SK-N-SH (cell line): ENCODE measurements around the gene SNX22. TPM values are rescaled to one million over a fixed set of nuclear protein-coding genes. Genes with fewer than 3 reads are reported as not detected.

Source experiments
- CTCF ChIA-PET: fragments of 300-600, 350-600 bp; formaldehyde crosslinking; extraction: SDS; loops from one replicate; lab custom pipeline; 2021; lab: Yijun Ruan, JAX
- POLR2A ChIA-PET: fragments of 350-600 bp; sonication (Branson Sonifier 250); formaldehyde crosslinking; extraction: SDS; loops from one replicate; lab custom pipeline; 2020; ENCODE audit warnings: antibody characterized with exemption, inconsistent platforms; lab: Yijun Ruan, JAX
- DNase-seq: peaks from one replicate; pipeline ENCODE4 v3.0.0; 2012
- H2AFZ ChIP-seq: fragments of 200-600 bp; sonication (generic); 2 replicates; pipeline ENCODE4 v1.8.1; 2016; ENCODE audit warnings: antibody characterized with exemption, mild to moderate bottlenecking, low read depth
- H3F3A ChIP-seq: fragments of 200-600 bp; sonication (generic); replicated peaks from 2 replicates; pipeline ENCODE3; 2016; ENCODE audit warnings: antibody characterized with exemption, mild to moderate bottlenecking; ENCODE audit not compliant: insufficient read depth
- H3K27ac ChIP-seq, 2 experiments: fragments of 200-500 bp in 1 of 2; fragments of 200-600 bp in 1 of 2; sonication (Bioruptor generic) in 1 of 2; sonication (generic), shearing (Covaris generic) in 1 of 2; 2 replicates each; pipeline versions ENCODE4 v1.5.1 to v1.6.1; 2014 to 2016; ENCODE audit warnings: low read depth in 2 of 2, inconsistent platforms in 1 of 2, low read length in 1 of 2, mild to moderate bottlenecking in 1 of 2, mixed read lengths in 1 of 2
- H3K27me3 ChIP-seq: fragments of 200-600 bp; sonication (generic), shearing (Covaris generic); 2 replicates; pipeline ENCODE4 v1.6.1; 2016; ENCODE audit warnings: mixed run types; ENCODE audit not compliant: insufficient read depth
- H3K36me3 ChIP-seq, 2 experiments: fragments of 200-500 bp in 1 of 2; fragments of 200-600 bp in 1 of 2; sonication (Bioruptor generic) in 1 of 2; sonication (generic) in 1 of 2; replicated peaks in 1 of 2; 2 replicates each; pipeline versions ENCODE3 to v1.5.1; 2014 to 2016; ENCODE audit warnings: low read length in 1 of 2, mild to moderate bottlenecking in 1 of 2; ENCODE audit not compliant: insufficient read depth in 2 of 2, control insufficient read depth in 1 of 2
- H3K4me1 ChIP-seq, 2 experiments: fragments of 200-500 bp in 1 of 2; fragments of 200-600 bp in 1 of 2; sonication (Bioruptor generic) in 1 of 2; sonication (generic), shearing (Covaris generic) in 1 of 2; 2 replicates each; pipeline versions ENCODE4 v1.5.1 to v1.6.1; 2014 to 2016; ENCODE audit warnings: low read depth in 1 of 2, low read length in 1 of 2, mixed run types in 1 of 2; ENCODE audit not compliant: insufficient read depth in 2 of 2, control insufficient read depth in 1 of 2
- H3K4me2 ChIP-seq: fragments of 200-600 bp; sonication (generic), shearing (Covaris generic); 2 replicates; pipeline ENCODE4 v1.6.1; 2017; ENCODE audit warnings: mixed run types
- H3K4me3 ChIP-seq, 2 experiments: fragments of 200-500 bp in 1 of 2; fragments of 200-600 bp in 1 of 2; sonication (Bioruptor generic) in 1 of 2; sonication (generic), shearing (Covaris generic) in 1 of 2; 2 replicates each; pipeline versions ENCODE4 v1.5.1 to v1.8.1; 2014 to 2016; ENCODE audit warnings: low read depth in 2 of 2, inconsistent platforms in 1 of 2, low read length in 1 of 2, mild to moderate bottlenecking in 1 of 2, mixed read lengths in 1 of 2, moderate library complexity in 1 of 2
- H3K79me2 ChIP-seq: fragments of 200-600 bp; sonication (generic); 2 replicates; pipeline ENCODE4 v1.8.1; 2017; ENCODE audit warnings: mild to moderate bottlenecking; ENCODE audit not compliant: insufficient read depth
- H3K9ac ChIP-seq: fragments of 200-600 bp; sonication (generic); 2 replicates; pipeline ENCODE4 v1.6.1; 2017; ENCODE audit warnings: mixed run types
- H3K9me2 ChIP-seq: fragments of 200-600 bp; sonication (generic); 2 replicates; pipeline ENCODE4 v1.6.1; 2017; ENCODE audit warnings: mixed run types
- H3K9me3 ChIP-seq: fragments of 200-600 bp; sonication (generic); 2 replicates; pipeline ENCODE4 v1.6.1; 2017; ENCODE audit warnings: mixed run types, mild to moderate bottlenecking, moderate library complexity
- H4K20me1 ChIP-seq: fragments of 200-600 bp; sonication (generic); 2 replicates; pipeline ENCODE4 v1.6.1; 2017; ENCODE audit warnings: mild to moderate bottlenecking, mixed run types; ENCODE audit not compliant: insufficient read depth
- EP300 ChIP-seq, 2 experiments: IDR thresholded peaks; 2 replicates each; pipeline versions ENCODE4 v1.4.0 to v1.6.1; 2012; ENCODE audit warnings: borderline replicate concordance in 1 of 2, low read depth in 1 of 2, low read length in 1 of 2
- FOSL2 ChIP-seq: IDR thresholded peaks from 2 replicates; pipeline ENCODE4 v1.4.0; 2012; ENCODE audit warnings: low read depth, mild to moderate bottlenecking, moderate library complexity, borderline replicate concordance
- MXI1 ChIP-seq: IDR thresholded peaks from 2 replicates; pipeline ENCODE4 v1.6.1; 2012; ENCODE audit warnings: mild to moderate bottlenecking, low read depth, low read length, improper control_type of control experiment
- NFIC ChIP-seq: IDR thresholded peaks from 2 replicates; pipeline ENCODE4 v1.4.0; 2012; ENCODE audit warnings: borderline replicate concordance
- NRF1 ChIP-seq: IDR thresholded peaks from 2 replicates; pipeline ENCODE4 v1.6.1; 2012; ENCODE audit warnings: low read depth, mild to moderate bottlenecking, low read length
- WGBS: methylation state at CpG from one replicate; pipeline ENCODE4 v1.1.6; 2017; ENCODE audit warnings: low lambda C conversion rate; 5-methylcytosine and 5-hydroxymethylcytosine counted together
- polyA plus RNA-seq, 3 experiments: library from polyadenylated mRNA; depleted of rRNA; stranded (reverse); fragments of >200 nt; gene quantifications; 2 replicates each; pipeline ENCODE4 v1.2.3, GENCODE V29; 2012
- TF ChIP-seq, protein P1 (sequence below): fragments of 200-600 bp; sonication (generic); IDR thresholded peaks from 2 replicates; pipeline ENCODE4 v1.6.1; 2017; ENCODE audit warnings: antibody characterized with exemption, mild to moderate bottlenecking, moderate library complexity
- TF ChIP-seq, protein P2 (sequence below): IDR thresholded peaks from 2 replicates; pipeline ENCODE4 v1.4.0; 2012; ENCODE audit warnings: low read depth, borderline replicate concordance
- TF ChIP-seq, protein P3 (sequence below): fragments of 150-350 bp; IDR thresholded peaks from 2 replicates; pipeline ENCODE4 v1.6.1; 2017; ENCODE audit warnings: antibody characterized with exemption, low read length, low read depth, borderline replicate concordance
- TF ChIP-seq, protein P4 (sequence below): IDR thresholded peaks from 2 replicates; pipeline ENCODE4; 2012

SNX22 gene
- polyA plus RNA-seq, 1 of the 3 experiments (the other 2 are of a cell fraction), result 0.94 TPM

DNA sequence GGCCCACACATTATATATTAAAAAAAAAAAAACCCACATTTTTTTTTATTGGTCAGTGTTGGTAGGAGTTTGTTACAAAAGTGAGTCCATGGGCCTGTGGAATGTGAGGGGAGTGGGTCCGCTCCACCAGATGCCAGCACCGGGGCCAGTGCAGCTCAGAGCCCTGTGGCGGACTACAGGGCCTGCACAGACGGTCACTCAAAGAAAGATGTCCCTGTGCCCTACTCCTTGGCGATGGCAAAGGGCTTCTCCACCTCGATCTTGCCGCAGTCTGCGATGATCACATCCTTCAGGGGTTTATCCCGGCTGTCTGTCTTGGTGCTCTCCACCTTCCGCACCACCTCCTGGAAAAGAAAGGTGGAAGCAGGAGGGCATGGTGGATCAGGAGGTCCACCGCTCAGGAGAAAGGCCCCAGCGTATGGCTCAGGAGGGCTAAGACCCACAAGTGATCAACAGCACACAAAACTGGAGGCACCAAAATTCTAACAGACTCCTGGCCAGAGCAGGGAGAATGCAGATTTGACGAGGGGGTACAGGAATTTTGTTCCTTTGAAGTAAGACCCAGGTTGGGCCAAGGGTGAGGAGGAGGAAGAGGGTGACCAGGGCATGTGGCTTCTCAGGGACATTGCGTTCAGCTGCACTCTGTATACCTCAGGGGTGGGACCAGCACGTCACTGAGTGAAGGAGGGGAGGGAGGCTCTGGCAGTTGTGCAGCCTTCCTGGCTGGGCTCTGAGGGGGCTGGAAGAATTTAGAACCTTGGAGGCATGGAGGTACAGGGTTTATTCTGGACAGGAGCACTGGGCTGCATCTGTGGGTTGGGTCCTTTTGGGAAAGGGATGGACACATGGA, 4.5 kb downstream of the SNX22 start:
- Histone ChIP-seq H3K79me2 (peaks cover 17% of the 10 kb centered on the region), H3F3A (peaks cover 57% of the 10 kb centered on the region), H3K4me1 (peaks cover 8 to 30% of the 10 kb centered on the region in 2 experiments; a peak in 2 of 4 replicates), H4K20me1 (peaks cover 47% of the 10 kb centered on the region), H2AFZ (no peak overlapping the region), H3K4me2 (no peak overlapping the region), H3K27ac (no peak overlapping the region; a peak in 1 of 4 replicates), H3K36me3 (peaks cover 48 to 58% of the 10 kb centered on the region in 2 experiments), H3K4me3 (no peak overlapping the region), H3K27me3 (no peaks in the 10 kb centered on the region), H3K9me3 (no peaks in the 10 kb centered on the region), H3K9ac (no peak overlapping the region), H3K9me2 (no peaks in the 10 kb centered on the region)
- CTCF ChIA-PET, result interaction anchor here (1.3 kb wide), 1 partner anchor 62 kb away, joined by 3 read pairs; the partner anchor contains the start of gene CIAO2A
- POLR2A ChIA-PET, result interaction anchor here (0.7 kb wide), 1 partner anchor 63 kb away, joined by 3 read pairs; the partner anchor contains the start of gene CIAO2A
- TF ChIP-seq, protein P1, sequence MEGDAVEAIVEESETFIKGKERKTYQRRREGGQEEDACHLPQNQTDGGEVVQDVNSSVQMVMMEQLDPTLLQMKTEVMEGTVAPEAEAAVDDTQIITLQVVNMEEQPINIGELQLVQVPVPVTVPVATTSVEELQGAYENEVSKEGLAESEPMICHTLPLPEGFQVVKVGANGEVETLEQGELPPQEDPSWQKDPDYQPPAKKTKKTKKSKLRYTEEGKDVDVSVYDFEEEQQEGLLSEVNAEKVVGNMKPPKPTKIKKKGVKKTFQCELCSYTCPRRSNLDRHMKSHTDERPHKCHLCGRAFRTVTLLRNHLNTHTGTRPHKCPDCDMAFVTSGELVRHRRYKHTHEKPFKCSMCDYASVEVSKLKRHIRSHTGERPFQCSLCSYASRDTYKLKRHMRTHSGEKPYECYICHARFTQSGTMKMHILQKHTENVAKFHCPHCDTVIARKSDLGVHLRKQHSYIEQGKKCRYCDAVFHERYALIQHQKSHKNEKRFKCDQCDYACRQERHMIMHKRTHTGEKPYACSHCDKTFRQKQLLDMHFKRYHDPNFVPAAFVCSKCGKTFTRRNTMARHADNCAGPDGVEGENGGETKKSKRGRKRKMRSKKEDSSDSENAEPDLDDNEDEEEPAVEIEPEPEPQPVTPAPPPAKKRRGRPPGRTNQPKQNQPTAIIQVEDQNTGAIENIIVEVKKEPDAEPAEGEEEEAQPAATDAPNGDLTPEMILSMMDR, result no peak
- TF ChIP-seq, protein P2, sequence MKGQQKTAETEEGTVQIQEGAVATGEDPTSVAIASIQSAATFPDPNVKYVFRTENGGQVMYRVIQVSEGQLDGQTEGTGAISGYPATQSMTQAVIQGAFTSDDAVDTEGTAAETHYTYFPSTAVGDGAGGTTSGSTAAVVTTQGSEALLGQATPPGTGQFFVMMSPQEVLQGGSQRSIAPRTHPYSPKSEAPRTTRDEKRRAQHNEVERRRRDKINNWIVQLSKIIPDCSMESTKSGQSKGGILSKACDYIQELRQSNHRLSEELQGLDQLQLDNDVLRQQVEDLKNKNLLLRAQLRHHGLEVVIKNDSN, result no peak
- TF ChIP-seq NFIC, result no peak
- TF ChIP-seq, protein P3, sequence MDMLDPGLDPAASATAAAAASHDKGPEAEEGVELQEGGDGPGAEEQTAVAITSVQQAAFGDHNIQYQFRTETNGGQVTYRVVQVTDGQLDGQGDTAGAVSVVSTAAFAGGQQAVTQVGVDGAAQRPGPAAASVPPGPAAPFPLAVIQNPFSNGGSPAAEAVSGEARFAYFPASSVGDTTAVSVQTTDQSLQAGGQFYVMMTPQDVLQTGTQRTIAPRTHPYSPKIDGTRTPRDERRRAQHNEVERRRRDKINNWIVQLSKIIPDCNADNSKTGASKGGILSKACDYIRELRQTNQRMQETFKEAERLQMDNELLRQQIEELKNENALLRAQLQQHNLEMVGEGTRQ, result no peak
- no peak for DNase-seq
- WGBS, result 93% methylated on average over 11 of the region's 15 CpGs

DNA sequence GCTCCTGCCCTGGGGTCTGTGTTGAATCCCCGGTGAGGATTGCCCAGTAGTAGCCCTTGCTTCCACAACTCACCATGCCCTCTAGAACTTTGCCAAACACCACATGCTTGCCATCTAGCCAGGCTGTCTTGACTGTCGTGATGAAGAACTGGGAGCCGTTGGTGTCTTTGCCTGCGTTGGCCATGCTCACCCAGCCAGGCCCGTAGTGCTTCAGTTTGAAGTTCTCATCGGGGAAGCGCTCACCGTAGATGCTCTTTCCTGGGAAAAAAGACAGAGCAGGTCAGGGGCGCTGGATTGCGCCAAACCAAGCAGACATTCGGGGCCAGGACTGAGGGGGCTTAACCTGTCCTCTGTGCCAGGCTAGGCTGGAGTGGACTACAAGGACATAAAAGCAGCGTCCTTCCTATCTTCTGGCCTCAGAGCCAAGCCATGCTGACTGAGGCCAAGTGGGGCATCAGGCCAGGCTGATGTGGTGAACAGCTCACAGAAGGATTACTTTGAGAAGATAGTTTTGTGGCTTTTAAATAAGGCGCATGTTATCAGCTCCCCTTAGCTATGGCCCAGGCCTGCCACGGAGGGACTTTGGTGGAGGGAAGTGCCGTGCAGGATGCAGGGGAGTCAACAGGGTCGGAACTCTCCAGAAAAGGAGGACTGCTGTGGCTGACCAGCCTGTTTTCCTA, 5.3 kb downstream of the SNX22 start:
- Histone ChIP-seq H3K27me3 (no peaks in the 10 kb centered on the region), H2AFZ (no peak overlapping the region), H3K9me2 (no peaks in the 10 kb centered on the region), H3K9me3 (no peaks in the 10 kb centered on the region), H3F3A (peaks cover 57% of the 10 kb centered on the region), H3K4me3 (no peak overlapping the region), H3K36me3 (peaks cover 55 to 58% of the 10 kb centered on the region in 2 experiments), H4K20me1 (peaks cover 54% of the 10 kb centered on the region), H3K79me2 (peaks cover 24% of the 10 kb centered on the region), H3K27ac (no peak overlapping the region), H3K9ac (no peak overlapping the region), H3K4me1 (peaks cover 14 to 33% of the 10 kb centered on the region in 2 experiments; a peak in 2 of 4 replicates), H3K4me2 (no peak overlapping the region)
- ChIA-PET POLR2A (interaction anchor here (0.7 kb wide), 1 partner anchor 64 kb away, joined by 3 read pairs; the partner anchor contains the start of gene CIAO2A), CTCF (interaction anchor here (1.0 to 1.3 kb wide), 2 partner anchors 63 to 525 kb away, joined by 3 read pairs; partner anchors contain the start of gene CIAO2A)
- DNase-seq, result no peak
- 93% methylated on average over 14 of the region's 16 CpGs for WGBS
- TF ChIP-seq, protein P4, sequence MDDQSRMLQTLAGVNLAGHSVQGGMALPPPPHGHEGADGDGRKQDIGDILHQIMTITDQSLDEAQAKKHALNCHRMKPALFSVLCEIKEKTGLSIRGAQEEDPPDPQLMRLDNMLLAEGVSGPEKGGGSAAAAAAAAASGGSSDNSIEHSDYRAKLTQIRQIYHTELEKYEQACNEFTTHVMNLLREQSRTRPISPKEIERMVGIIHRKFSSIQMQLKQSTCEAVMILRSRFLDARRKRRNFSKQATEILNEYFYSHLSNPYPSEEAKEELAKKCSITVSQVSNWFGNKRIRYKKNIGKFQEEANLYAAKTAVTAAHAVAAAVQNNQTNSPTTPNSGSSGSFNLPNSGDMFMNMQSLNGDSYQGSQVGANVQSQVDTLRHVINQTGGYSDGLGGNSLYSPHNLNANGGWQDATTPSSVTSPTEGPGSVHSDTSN, result no peak
- TF ChIP-seq FOSL2 (no peak), NRF1 (no peak), MXI1 (no peak), EP300 (IDR thresholded peaks at IDR 0.05; ENCODE audit: borderline replicate concordance in 1 of 2, low read depth in 1 of 2, low read length in 1 of 2) (no peak)
- TF ChIP-seq, protein P2, result no peak
